Thyroid gland (tissue), 4 donors: Measurements from ENCODE around the gene HIPK3. TPM values are rescaled to one million over a fixed set of nuclear protein-coding genes. Genes with fewer than 3 reads are reported as not detected.

Experiments used
- DNase-seq, 2 donors: peaks; one replicate each; pipeline ENCODE4 v3.0.0-alpha.2; 2019
- H3K27ac ChIP-seq, 3 donors: fragments of 200-600 bp; sonication (generic); 1 replicate in 2 of 3; 2 replicates in 1 of 3; pipeline ENCODE4 v1.5.1; 2016 to 2019; ENCODE audit warnings: mild to moderate bottlenecking in 1 of 3, moderate library complexity in 1 of 3
- H3K27me3 ChIP-seq: fragments of 200-600 bp; sonication (generic); one replicate; pipeline ENCODE4 v1.5.1; 2019
- H3K36me3 ChIP-seq, 2 donors: fragments of 200-600 bp; sonication (generic); one replicate each; pipeline ENCODE4 v1.5.1; 2016 to 2019
- H3K4me1 ChIP-seq, 2 donors: fragments of 200-600 bp; sonication (generic); one replicate each; pipeline ENCODE4 v1.5.1; 2017 to 2019
- H3K4me3 ChIP-seq, 3 donors: fragments of 200-600 bp; sonication (generic); replicated peaks in 1 of 3; 1 replicate in 2 of 3; 2 replicates in 1 of 3; pipeline ENCODE4 v1.5.1; 2016; ENCODE audit warnings: mild to moderate bottlenecking in 1 of 3
- H3K9me3 ChIP-seq: fragments of 200-600 bp; sonication (generic); one replicate; pipeline ENCODE4 v1.5.1; 2017
- CTCF ChIP-seq, 6 experiments: fragments of 200-600 bp in 3 of 6; fragments of 450-650 bp in 3 of 6; sonication (generic) in 3 of 6; IDR thresholded peaks; one replicate each; pipeline ENCODE4 v1.5.1; 2016 to 2019; ENCODE audit warnings: antibody characterized with exemption in 6 of 6, mild to moderate bottlenecking in 2 of 6, inconsistent platforms in 1 of 6, moderate library complexity in 1 of 6
- POLR2A ChIP-seq, 2 donors: fragments of 450-650 bp; IDR thresholded peaks; one replicate each; pipeline ENCODE4 v1.6.1; 2017; ENCODE audit warnings: antibody characterized with exemption in 2 of 2, mild to moderate bottlenecking in 2 of 2, moderate library complexity in 1 of 2
- WGBS, 2 donors: methylation state at CpG; one replicate each; pipeline ENCODE4 v1.1.5; 2017; 5-methylcytosine and 5-hydroxymethylcytosine counted together
- intact Hi-C: fragments of 100-400 bp; cut with DNase I; formaldehyde crosslinking; loops from one replicate; pipeline ENCODE4 v1.15.1; 2023
- total RNA-seq, 4 donors: library from RNA; depleted of rRNA; stranded (reverse); fragments of >200 nt; gene quantifications; one replicate each; pipeline ENCODE4 v1.2.3, GENCODE V29; 2016

The HIPK3 gene
- total RNA-seq, 4 donors from 2014 or later: 156 to 377 (median 216) TPM

GRCh38 chr11:33379947-33380346 lies 122.8 kb downstream of the HIPK3 start:
- Histone ChIP-seq H3K9me3 (no peaks in the 10 kb centered on the region), H3K36me3 (no peaks in the 10 kb centered on the region), H3K27ac (no peak overlapping the region), H3K4me3 (no peak overlapping the region), H3K27me3 (no peaks in the 10 kb centered on the region), H3K4me1 (peaks cover 4 to 9% of the 10 kb centered on the region in 2 donors)
- WGBS, 2 donors: 78 to 85% methylated on average over 3 of the region's 3 CpGs
- intact Hi-C loops: loop anchor here (10.0 kb wide), 1 partner anchor 445 kb away; no protein-coding TSS in a partner anchor
- DNase-seq: no peak
- TF ChIP-seq CTCF (IDR thresholded peaks at IDR 0.05) (no peak), POLR2A (IDR thresholded peaks at IDR 0.05) (no peak)

- no peak for DNase-seq
- intact Hi-C loops: no loop called here
- TF ChIP-seq POLR2A (IDR thresholded peaks at IDR 0.05): no peak
- no peak for TF ChIP-seq CTCF (IDR thresholded peaks at IDR 0.05)
- 63 to 76% methylated on average over 8 of the region's 8 CpGs for WGBS, 2 donors
- Histone ChIP-seq H3K4me1 (no peaks in the 10 kb centered on the region), H3K27ac (no peak overlapping the region), H3K36me3 (no peaks in the 10 kb centered on the region), H3K9me3 (no peaks in the 10 kb centered on the region), H3K27me3 (no peaks in the 10 kb centered on the region), H3K4me3 (no peak overlapping the region)
Observed at GRCh38 chr11:33383075-33383919, 126.1 kb downstream of the HIPK3 start.

- no peaks in the 10 kb centered on the region for H3K27me3 ChIP-seq
- H3K27ac ChIP-seq: no peak overlapping the region
- no peaks in the 10 kb centered on the region for H3K4me1 ChIP-seq
- WGBS, 2 donors: 93% methylated on average over 1 of the region's 1 CpG
- H3K36me3 ChIP-seq: no peaks in the 10 kb centered on the region
- intact Hi-C loops: no loop called here
- H3K9me3 ChIP-seq: no peaks in the 10 kb centered on the region
- no peak for TF ChIP-seq POLR2A (IDR thresholded peaks at IDR 0.05)
- no peak for TF ChIP-seq CTCF (IDR thresholded peaks at IDR 0.05)
- no peak for DNase-seq
- H3K4me3 ChIP-seq: no peak overlapping the region
Observed at GRCh38 chr11:33383920-33384209, 126.7 kb downstream of the HIPK3 start.

- TF ChIP-seq POLR2A (IDR thresholded peaks at IDR 0.05) (no peak), CTCF (IDR thresholded peaks at IDR 0.05) (no peak)
- H3K4me3 ChIP-seq: no peak overlapping the region
- DNase-seq: no peak
- no peak overlapping the region for H3K27ac ChIP-seq
- intact Hi-C loops: no loop called here
- WGBS, 2 donors: 91 to 92% methylated on average over 2 of the region's 2 CpGs
- H3K9me3 ChIP-seq: no peaks in the 10 kb centered on the region
- H3K4me1 ChIP-seq: no peaks in the 10 kb centered on the region
- H3K27me3 ChIP-seq: no peaks in the 10 kb centered on the region
- no peaks in the 10 kb centered on the region for H3K36me3 ChIP-seq
Observed at GRCh38 chr11:33384220-33384619, 127.0 kb downstream of the HIPK3 start.

- intact Hi-C loops: no loop called here
- WGBS, 2 donors: 66 to 72% methylated on average over 3 of the region's 3 CpGs
- Histone ChIP-seq H3K36me3 (no peaks in the 10 kb centered on the region), H3K27ac (no peak overlapping the region), H3K9me3 (no peaks in the 10 kb centered on the region), H3K27me3 (no peaks in the 10 kb centered on the region), H3K4me3 (no peak overlapping the region), H3K4me1 (no peaks in the 10 kb centered on the region)
- DNase-seq: no peak
- TF ChIP-seq CTCF (IDR thresholded peaks at IDR 0.05) (no peak), POLR2A (IDR thresholded peaks at IDR 0.05) (no peak)
Observed at GRCh38 chr11:33387581-33387980, 130.4 kb downstream of the HIPK3 start.
